ENCODE results near the gene IGFBPL1.

Gene IGFBPL1

DNA sequence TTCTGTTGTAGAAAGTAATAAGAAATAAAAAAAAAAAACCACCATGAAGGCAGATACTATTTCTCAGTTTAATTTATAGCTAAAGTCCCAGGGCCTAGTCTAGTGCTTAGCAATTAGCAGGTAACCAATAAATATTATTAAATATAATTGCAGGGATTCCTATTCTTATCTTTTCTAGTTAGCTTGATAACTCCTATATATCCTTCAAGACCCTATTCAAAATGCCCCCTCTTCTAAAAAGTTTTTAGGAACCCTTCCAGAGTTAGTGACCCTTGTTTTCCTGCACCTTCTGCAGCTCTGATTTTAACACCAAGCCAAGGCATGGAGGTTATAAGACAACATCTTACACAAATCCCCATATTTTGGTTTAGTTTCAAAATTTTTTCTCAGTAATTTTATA is 56.4 kb downstream of the IGFBPL1 start:
- no peak for DNase-seq (ENCODE audit: low spot score)
- TF ChIP-seq CTCF (IDR thresholded peaks at IDR 0.05; ENCODE audit: borderline replicate concordance, control extremely low read depth, extremely low read depth, insufficient read depth, missing control alignments), result no peak
- in situ Hi-C loops (cut with MboI; ENCODE audit: low sequenced_read_pairs, unreplicated experiment), result loop anchor here (10.0 to 25.0 kb wide), 3 partner anchors 283 to 631 kb away; partner anchors contain the start of gene SLC25A51

DNA sequence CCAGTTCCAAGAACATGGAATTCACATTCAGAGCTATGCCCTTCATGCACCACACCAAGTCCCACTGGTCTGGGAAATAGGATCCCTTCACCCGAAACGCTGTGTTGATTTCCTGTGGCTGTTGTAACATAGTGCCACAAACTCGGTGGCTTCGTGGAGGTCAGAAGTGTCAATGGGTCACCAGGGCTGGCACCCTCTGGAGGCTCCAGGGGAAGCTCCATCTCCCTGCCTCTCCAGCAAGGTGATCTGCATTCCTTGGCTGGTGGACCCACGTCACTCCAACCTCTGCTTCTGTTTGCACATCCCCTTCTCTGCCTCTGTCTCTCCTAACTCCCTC is 60.7 kb downstream of the IGFBPL1 start:
- no peak for DNase-seq (ENCODE audit: low spot score)
- TF ChIP-seq CTCF (IDR thresholded peaks at IDR 0.05; ENCODE audit: borderline replicate concordance, control extremely low read depth, extremely low read depth, insufficient read depth, missing control alignments), result no peak
- in situ Hi-C loops (cut with MboI; ENCODE audit: low sequenced_read_pairs, unreplicated experiment), result loop anchor here (10.0 to 25.0 kb wide), 3 partner anchors 279 to 626 kb away; partner anchors contain the start of gene SLC25A51

GRCh38 chr9:38362852-38363588 is 61.2 kb downstream of the IGFBPL1 start:
- TF ChIP-seq CTCF (IDR thresholded peaks at IDR 0.05; ENCODE audit: borderline replicate concordance, control extremely low read depth, extremely low read depth, insufficient read depth, missing control alignments), result no peak
- peak; percentile 55 for DNase-seq (ENCODE audit: low spot score)
- in situ Hi-C loops (cut with MboI; ENCODE audit: low sequenced_read_pairs, unreplicated experiment), result loop anchor here (10.0 to 25.0 kb wide), 3 partner anchors 278 to 626 kb away; partner anchors contain the start of gene SLC25A51

DNA sequence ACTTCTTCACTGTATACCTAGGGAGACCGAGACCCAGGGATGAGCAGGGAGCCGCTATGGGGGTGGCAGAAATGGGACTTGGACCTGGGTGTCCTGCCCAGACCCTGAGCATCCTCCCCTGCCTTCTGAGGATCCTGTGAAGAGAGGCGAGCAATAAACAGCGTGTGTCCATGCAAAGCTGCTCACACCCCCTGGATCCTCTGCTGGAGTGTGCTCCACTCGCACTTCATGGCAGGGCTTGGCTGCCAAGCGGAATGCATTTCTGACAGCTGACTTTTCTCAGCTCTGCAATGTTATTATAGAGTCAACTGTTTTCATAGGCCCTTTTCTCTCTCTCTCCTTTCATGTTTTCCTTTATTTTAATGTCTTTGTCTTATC is 62.8 kb downstream of the IGFBPL1 start:
- in situ Hi-C loops (cut with MboI; ENCODE audit: low sequenced_read_pairs, unreplicated experiment), result loop anchor here (10.0 to 25.0 kb wide), 3 partner anchors 277 to 624 kb away; partner anchors contain the start of gene SLC25A51

GRCh38 chr9:38360839-38361472 is 63.3 kb downstream of the IGFBPL1 start:
- in situ Hi-C loops (cut with MboI; ENCODE audit: low sequenced_read_pairs, unreplicated experiment), result loop anchor here (10.0 to 25.0 kb wide), 3 partner anchors 276 to 624 kb away; partner anchors contain the start of gene SLC25A51
- TF ChIP-seq CTCF (IDR thresholded peaks at IDR 0.05; ENCODE audit: borderline replicate concordance, control extremely low read depth, extremely low read depth, insufficient read depth, missing control alignments), result no peak

More for the DNA sequence above, 62.8 kb downstream of the IGFBPL1 start:
- no peak for TF ChIP-seq CTCF (IDR thresholded peaks at IDR 0.05; ENCODE audit: borderline replicate concordance, control extremely low read depth, extremely low read depth, insufficient read depth, missing control alignments)
- DNase-seq (ENCODE audit: low spot score), result no peak

GRCh38 chr9:38359689-38360385 is 64.4 kb downstream of the IGFBPL1 start:
- DNase-seq (ENCODE audit: low spot score), result no peak
- TF ChIP-seq CTCF (IDR thresholded peaks at IDR 0.05; ENCODE audit: borderline replicate concordance, control extremely low read depth, extremely low read depth, insufficient read depth, missing control alignments), result no peak
- in situ Hi-C loops (cut with MboI; ENCODE audit: low sequenced_read_pairs, unreplicated experiment), result loop anchor here (10.0 to 25.0 kb wide), 3 partner anchors 275 to 623 kb away; partner anchors contain the start of gene SLC25A51

More at GRCh38 chr9:38360839-38361472, 63.3 kb downstream of the IGFBPL1 start:
- no peak for DNase-seq (ENCODE audit: low spot score)

All from GM13976 (cell line).